LNCAP (cell line): ENCODE data around the gene RBMS1.

Source experiments
- TF ChIP-seq, protein P1 (sequence below): fragments of 450-650 bp; IDR thresholded peaks from 2 replicates; pipeline ENCODE4 v1.5.1; 2017; ENCODE audit warnings: mild to moderate bottlenecking

RBMS1 gene

GRCh38 chr2:160408173-160408958, 85.2 kb downstream of the RBMS1 start:
- TF ChIP-seq, protein P1, sequence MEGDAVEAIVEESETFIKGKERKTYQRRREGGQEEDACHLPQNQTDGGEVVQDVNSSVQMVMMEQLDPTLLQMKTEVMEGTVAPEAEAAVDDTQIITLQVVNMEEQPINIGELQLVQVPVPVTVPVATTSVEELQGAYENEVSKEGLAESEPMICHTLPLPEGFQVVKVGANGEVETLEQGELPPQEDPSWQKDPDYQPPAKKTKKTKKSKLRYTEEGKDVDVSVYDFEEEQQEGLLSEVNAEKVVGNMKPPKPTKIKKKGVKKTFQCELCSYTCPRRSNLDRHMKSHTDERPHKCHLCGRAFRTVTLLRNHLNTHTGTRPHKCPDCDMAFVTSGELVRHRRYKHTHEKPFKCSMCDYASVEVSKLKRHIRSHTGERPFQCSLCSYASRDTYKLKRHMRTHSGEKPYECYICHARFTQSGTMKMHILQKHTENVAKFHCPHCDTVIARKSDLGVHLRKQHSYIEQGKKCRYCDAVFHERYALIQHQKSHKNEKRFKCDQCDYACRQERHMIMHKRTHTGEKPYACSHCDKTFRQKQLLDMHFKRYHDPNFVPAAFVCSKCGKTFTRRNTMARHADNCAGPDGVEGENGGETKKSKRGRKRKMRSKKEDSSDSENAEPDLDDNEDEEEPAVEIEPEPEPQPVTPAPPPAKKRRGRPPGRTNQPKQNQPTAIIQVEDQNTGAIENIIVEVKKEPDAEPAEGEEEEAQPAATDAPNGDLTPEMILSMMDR, result no peak

DNA sequence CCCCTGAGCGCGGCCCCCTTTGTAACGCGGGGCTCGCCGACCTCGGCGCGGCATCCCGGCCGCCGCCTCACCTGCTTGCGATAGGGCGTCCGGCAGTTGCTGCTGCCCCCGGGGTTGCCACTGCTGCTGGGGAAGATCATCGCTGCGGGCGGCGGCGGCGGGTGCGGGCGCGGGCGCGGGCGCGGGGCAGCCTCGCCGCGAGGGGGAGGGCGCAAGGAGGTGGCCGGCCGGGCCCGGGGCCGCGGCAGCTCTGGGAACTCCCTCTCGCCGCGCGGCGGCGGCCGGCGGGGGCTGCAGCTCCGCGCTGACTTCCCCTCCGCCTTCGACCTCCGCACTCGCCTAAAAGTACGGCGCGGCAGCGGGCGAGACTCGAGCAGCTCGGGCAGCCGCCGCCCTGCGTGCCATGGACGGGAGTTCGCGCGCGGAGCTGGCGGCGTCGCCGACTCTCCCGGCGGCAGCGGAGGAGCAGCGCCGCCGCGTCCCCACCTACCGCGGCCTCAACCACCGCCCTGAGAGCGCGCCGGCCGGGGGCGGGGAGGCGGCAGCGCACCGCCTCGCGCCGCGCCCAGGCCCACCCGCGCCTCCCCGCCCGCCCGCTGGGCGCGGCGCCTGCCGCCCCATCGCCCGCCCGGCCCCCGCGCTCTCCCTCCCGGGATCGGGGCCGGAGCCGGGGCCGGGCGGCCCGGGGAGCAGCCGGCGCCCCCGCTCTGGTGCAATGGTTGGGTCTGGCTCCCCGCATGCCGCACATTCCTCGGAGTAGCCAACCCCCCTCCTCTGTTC, 86.0 kb downstream of the RBMS1 start:
- TF ChIP-seq, protein P1, result no peak

GRCh38 chr2:160406591-160407392, 86.8 kb downstream of the RBMS1 start:
- TF ChIP-seq, protein P1, result no peak

GRCh38 chr2:160405077-160405867, 88.3 kb downstream of the RBMS1 start:
- TF ChIP-seq, protein P1, result no peak

DNA sequence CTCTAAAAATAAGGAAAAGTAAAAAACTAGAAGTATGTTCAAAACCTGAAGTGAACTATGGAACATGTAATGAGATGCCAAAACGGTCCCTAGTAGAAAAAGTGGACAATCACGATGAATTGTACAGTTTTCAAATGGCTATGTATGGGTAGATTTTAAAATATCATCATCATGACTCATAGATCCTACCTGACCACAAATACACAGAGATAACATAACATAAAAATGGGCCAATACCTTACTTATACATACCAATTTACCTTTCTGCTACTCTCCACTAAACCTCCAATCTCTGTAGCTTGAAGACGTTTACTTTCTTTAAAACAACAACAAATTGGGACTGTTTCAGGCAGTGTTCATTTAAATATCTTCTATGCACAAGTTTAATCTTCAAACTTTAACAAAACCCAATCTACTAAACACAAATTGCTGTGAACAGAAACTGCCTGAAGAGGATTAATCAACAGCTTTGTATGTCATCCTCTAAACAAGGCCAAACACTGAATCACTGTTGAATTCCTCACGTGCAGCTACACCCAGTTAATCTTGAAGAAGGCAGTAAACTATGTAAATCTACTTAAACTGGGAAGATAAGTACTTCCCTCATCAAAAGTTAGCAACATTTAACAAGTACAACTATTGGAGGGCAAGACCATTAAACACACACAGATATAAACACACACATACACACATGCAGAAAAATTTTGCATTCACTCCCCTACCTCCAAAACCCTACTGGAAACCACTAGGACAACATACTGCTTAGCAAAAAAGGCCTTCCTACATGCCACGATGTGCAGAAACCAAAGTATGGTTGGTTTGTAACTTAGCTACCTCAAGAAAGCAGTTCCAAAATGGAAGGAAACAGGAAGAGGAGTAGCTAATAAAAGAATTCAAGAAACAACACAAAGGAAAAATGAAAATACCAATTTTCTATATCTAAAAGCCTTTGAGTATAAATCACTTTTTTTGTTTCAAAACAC, 90.3 kb downstream of the RBMS1 start:
- TF ChIP-seq, protein P1, result no peak

GRCh38 chr2:160402501-160402900, 91.1 kb downstream of the RBMS1 start:
- TF ChIP-seq, protein P1, result no peak
